ENCODE measurements around the gene GNA12.
A peak's percentile ranks its signal among the peaks of the same experiment; 100 is the strongest.

GNA12 gene

DNA sequence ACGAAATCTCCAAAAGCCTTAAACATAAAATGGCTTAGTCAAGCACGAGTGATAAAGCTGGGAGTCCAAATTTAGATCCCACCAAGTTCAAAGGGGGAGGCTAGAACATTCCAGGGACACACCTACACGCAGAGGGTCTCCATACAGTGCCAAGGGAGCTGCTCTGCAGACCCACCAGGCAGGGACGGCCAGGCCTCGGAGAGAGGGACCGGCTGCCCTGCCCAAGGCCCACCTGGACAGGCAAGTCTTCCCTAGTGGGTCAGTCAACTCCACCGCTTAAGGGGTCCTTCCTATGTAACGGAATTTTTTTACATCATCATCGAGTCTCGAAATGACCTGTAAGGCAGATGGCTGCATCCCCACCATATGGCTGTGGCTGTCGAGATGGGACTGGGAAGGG lies 127.6 kb downstream of the GNA12 start:
- TF ChIP-seq GATA2 (IDR thresholded peaks at IDR 0.05; ENCODE audit: low read depth, low read length) (no peak), GATA3 (IDR thresholded peaks at IDR 0.05; ENCODE audit: low read depth, low read length) (no peak)

GRCh38 chr7:2715341-2716231 lies 128.5 kb downstream of the GNA12 start:
- no peak for TF ChIP-seq GATA3 (IDR thresholded peaks at IDR 0.05; ENCODE audit: low read depth, low read length)
- TF ChIP-seq GATA2 (IDR thresholded peaks at IDR 0.05; ENCODE audit: low read depth, low read length), result peak; percentile 42; the same call in 1 of the 2 replicates

- TF ChIP-seq GATA2 (IDR thresholded peaks at IDR 0.05; ENCODE audit: low read depth, low read length) (no peak), GATA3 (IDR thresholded peaks at IDR 0.05; ENCODE audit: low read depth, low read length) (no peak)
These were observed 129.5 kb downstream of the GNA12 start for GRCh38 chr7:2714636-2715035.

- TF ChIP-seq GATA2 (IDR thresholded peaks at IDR 0.05; ENCODE audit: low read depth, low read length) (no peak), GATA3 (IDR thresholded peaks at IDR 0.05; ENCODE audit: low read depth, low read length) (no peak)
These were observed 130.1 kb downstream of the GNA12 start for GRCh38 chr7:2713978-2714377.

DNA sequence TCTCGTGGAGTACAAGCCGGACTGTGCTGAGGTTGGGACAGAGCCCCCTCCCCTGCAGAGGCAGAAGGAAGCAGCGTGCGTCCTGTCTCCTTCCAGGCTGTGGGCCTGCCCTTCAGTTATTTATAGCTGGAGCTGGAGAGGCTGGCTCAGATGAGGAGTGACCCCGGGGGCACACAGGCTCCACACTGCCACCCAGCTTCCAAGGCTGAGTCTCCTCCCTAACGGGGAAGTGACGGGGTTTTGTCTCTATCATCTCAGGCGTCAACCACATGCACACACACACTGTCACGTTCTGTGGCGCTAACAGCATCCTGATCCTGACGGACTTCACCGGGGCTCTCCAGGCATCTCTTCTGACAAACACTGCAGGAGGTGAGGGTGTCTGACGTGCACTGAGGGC lies 130.7 kb downstream of the GNA12 start:
- TF ChIP-seq GATA2 (IDR thresholded peaks at IDR 0.05; ENCODE audit: low read depth, low read length), result no peak
- TF ChIP-seq GATA3 (IDR thresholded peaks at IDR 0.05; ENCODE audit: low read depth, low read length), result no peak

GRCh38 chr7:2711895-2712675 lies 132.0 kb downstream of the GNA12 start:
- TF ChIP-seq GATA3 (IDR thresholded peaks at IDR 0.05; ENCODE audit: low read depth, low read length) (no peak), GATA2 (IDR thresholded peaks at IDR 0.05; ENCODE audit: low read depth, low read length) (no peak)

DNA sequence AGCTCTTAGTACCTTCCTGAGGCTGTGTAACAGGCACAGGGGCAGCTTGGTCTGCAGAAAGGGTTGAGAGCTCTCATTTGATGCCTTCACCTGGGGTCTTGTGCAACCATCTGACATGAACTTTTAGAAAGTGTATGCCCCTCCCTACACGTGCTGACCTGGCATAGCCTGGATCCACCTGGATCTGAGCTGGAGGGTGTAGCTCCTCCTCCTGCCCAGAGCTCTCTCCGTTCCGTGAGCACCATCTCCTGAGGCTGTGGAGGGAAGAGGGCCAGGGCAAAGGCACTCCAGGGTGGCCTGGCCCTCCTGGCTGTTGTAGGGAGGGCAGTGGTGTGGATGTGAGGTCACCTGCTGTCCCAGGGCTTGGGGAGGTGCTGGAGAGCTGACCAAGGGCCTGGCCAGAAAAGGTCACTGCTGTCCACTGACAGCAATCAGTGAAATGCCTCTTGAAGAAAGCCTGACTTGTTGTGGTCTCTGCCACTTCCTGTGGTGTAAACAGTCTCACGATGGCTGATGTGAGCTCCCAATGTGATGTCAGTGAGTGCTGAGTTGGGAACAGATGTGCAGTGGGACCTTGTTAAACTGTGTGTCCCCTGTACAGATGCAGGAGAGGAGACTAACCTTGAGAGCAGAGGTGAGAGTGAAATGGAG lies 133.1 kb downstream of the GNA12 start:
- TF ChIP-seq GATA2 (IDR thresholded peaks at IDR 0.05; ENCODE audit: low read depth, low read length) (no peak), GATA3 (IDR thresholded peaks at IDR 0.05; ENCODE audit: low read depth, low read length) (no peak)

- TF ChIP-seq GATA3 (IDR thresholded peaks at IDR 0.05; ENCODE audit: low read depth, low read length) (no peak), GATA2 (IDR thresholded peaks at IDR 0.05; ENCODE audit: low read depth, low read length) (no peak)
These were observed 133.8 kb downstream of the GNA12 start for GRCh38 chr7:2710286-2710655.

DNA sequence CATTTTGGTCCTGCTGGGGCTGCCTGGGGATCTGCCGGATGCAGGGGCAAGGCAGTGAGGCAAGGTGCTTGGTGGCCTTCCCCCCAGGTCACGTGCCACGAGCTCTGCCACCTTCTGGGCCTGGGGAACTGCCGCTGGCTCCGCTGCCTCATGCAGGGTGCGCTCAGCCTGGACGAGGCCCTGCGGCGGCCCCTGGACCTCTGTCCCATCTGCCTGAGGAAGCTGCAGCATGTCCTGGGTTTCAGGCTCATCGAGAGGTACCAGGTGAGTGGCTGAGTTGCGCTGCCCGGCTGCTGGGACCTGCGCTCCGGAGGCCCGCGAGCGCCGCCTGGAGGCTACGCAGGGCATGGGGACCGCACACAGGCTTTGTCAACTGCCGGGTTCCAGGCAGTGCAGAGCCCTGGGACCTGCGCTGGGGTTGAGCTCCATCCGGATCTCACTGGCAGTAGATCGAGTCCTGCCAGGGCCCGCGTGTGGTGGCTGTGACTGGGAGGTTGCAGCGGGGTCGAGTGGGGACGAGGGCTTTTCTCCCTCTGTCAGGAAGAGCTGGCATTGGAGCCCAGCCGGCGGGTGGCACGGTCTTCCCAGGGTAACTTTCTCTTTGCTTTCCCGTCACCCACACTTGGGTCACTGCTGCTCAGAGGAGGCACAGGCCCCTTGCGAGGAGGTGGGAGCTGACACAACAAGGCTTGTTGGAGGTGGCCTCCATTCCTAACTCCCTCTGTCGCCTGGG lies 134.4 kb downstream of the GNA12 start:
- TF ChIP-seq GATA3 (IDR thresholded peaks at IDR 0.05; ENCODE audit: low read depth, low read length) (no peak), GATA2 (IDR thresholded peaks at IDR 0.05; ENCODE audit: low read depth, low read length) (no peak)

- TF ChIP-seq GATA3 (IDR thresholded peaks at IDR 0.05; ENCODE audit: low read depth, low read length) (no peak), GATA2 (IDR thresholded peaks at IDR 0.05; ENCODE audit: low read depth, low read length) (no peak)
These were observed 135.4 kb downstream of the GNA12 start for GRCh38 chr7:2708547-2709310.

GRCh38 chr7:2708041-2708440 lies 136.1 kb downstream of the GNA12 start:
- TF ChIP-seq GATA2 (IDR thresholded peaks at IDR 0.05; ENCODE audit: low read depth, low read length) (no peak), GATA3 (IDR thresholded peaks at IDR 0.05; ENCODE audit: low read depth, low read length) (no peak)

DNA sequence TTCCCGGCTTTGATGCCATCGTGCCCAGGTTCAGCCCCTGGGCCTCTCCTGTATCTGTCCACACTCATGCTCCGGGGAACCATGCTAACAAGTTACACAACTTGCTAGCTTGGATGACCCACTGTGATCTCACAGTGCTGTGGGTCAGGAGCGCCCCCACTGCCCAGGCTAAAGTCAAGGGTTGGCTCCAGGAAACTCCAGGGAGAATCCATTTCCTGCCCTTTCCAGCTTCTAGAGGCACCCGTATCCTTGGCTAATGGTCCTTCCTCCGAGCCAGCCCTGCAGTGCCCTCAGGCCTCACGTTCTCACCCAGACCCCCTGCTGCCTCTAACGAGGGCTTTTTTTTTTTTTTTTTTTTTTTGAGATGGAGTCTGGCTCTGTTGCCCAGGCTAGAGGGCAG lies 136.6 kb downstream of the GNA12 start:
- no peak for TF ChIP-seq GATA2 (IDR thresholded peaks at IDR 0.05; ENCODE audit: low read depth, low read length)
- TF ChIP-seq GATA3 (IDR thresholded peaks at IDR 0.05; ENCODE audit: low read depth, low read length), result no peak

DNA sequence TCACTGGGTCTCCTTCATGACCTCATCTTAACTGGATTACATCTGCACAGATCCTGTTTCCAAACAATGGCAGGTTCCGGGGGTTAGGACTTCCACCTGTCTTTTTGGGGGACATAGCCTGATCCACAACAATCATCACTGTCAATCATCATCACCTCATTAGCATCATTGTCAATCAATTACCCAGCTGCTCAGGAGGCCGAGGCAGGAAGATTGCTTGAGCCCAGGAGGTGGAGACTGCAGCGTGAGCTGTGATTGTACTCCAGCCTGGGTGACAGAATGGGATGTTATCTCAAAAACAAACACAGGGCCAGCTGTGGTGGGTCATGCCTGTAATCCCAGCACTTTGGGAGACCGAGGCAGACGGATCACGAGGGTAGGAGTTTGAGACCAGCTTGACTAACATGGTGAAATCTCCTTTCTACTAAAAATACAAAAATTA lies 137.4 kb downstream of the GNA12 start:
- TF ChIP-seq GATA2 (IDR thresholded peaks at IDR 0.05; ENCODE audit: low read depth, low read length), result no peak
- TF ChIP-seq GATA3 (IDR thresholded peaks at IDR 0.05; ENCODE audit: low read depth, low read length), result no peak

Measured in SH-SY5Y (cell line).